Stimulated activated CD4-positive, alpha-beta T cell treated with anti-CD3 and anti-CD28 coated beads, Interleukin-15, amount 100 ng/mL, for 48 hours (primary cell): ENCODE measurements around the gene CHIC1.
"Not testable (repeated sequence)": the region's sequence is repeated elsewhere in the genome, so short reads cannot be mapped to it uniquely, and the experiment has no call there.

Source experiments
- DNase-seq, 2 donors: peaks; one replicate each; pipeline ENCODE4 v3.0.0-alpha.2; 2020; ENCODE audit warnings: low read depth in 2 of 2

CHIC1 gene

DNA sequence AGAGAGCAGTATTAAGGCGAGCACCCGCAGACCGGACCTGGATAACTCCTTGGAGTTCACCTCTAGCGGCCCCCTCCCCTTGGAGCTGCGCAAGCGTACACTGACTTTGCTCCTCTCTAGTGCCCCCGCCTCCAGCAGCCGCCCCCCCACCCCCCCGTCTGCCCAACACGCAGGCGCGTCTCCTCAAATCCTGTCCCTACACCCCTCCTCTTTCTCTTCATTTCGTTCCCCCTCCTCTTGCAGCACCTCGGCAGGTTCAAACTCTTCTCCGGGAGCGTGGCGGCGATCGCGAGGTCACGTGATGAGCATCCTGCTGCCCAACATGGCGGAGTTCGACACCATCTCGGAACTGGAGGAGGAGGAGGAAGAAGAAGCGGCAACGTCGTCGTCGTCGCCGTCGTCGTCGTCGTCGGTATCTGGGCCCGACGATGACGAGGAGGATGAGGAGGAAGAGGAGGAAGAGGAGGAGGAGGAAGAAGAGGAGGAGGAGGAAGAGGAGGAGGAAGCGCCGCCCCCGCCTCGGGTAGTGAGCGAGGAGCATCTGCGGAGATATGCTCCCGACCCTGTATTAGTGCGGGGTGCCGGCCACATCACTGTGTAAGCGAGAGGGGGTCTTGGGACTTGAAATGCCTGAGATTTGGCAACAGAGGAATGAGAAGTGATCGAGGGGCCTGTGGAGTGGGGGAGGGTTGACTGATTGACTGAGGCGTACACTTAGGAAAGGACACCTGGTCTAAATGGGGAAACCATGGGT, at the start of gene CHIC1:
Gene CHIC1 (plus strand): TSS at position 214 of the 754 bp plus-strand sequence. CDS start 88 bp downstream, at position 302.
- peak; percentile 44 to 59 for DNase-seq

DNA sequence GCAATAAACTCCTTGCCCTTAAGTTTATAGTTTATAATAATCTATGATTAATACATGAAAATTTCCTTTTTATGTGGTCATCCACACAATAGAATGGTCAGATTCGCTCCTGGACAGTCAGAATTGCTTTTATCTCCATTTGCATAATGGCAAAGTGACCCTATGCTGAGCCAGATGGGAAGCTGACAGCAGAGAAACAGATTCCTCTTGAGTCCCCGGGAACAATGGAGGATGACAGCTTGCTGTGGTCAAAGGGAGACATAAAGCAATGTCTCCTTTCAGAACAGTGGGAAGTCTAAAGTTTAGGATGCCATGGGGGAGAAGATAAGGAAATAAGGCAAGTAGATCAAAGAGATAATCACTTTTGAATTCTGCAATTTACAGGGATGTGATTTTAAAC, 40.2 kb upstream of the CHIC1 start:
- not testable (repeated sequence) for DNase-seq

DNA sequence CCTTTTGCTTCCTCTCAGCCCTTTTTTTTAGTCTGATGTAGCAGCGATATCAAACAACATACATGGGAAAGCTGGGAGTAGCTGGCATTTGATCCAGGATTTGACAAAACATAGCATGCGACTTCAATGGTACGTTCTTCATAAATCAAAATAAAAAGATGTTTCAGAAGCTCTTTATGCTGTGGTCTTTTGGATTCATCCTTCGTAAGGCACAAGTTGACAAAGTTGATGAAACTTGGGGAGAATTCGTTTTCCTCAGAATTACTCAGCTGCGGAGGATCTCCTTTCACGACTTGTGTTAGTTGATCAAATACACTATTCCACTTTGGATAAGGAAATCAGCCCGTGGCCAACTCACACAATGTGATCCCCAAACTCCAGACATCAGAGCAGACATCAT, 38.1 kb upstream of the CHIC1 start:
- no peak for DNase-seq

DNA sequence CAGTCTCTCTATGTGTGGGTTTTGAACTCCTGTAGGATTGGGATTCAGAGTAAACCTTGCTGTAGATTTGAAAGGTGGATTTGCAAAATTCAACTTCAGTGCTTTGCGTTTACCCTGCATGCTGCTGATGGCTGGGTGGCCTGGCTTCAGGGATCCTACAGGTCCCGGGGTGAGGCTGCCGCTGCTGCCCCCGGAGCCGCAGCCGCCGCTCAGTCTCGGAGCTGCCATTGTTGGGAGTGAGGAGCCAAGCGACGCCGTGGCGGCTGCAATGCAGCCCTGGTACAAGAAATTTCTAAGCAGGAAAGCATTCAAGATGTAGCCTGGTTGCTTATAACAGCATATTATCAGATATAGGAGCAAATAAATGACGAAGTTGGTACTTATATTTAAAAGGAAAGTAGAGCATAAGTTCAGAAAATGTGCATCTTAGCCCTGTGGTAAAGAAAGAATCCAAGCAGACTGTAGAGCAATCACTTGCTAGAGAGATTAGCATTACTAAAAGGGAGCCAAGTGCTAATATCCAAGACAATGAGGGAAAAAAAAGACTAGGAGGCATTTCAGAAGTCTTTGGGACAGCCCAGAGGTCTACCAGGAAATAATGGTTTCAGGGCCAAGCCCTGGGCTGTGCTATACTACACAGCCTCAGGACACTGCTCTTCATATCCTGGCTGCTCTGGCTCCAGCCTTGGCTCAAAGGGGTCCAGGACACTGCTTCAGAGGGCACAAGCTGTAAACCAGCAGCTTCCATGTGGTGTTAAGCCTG, 36.9 kb upstream of the CHIC1 start:
- DNase-seq, result no peak

DNA sequence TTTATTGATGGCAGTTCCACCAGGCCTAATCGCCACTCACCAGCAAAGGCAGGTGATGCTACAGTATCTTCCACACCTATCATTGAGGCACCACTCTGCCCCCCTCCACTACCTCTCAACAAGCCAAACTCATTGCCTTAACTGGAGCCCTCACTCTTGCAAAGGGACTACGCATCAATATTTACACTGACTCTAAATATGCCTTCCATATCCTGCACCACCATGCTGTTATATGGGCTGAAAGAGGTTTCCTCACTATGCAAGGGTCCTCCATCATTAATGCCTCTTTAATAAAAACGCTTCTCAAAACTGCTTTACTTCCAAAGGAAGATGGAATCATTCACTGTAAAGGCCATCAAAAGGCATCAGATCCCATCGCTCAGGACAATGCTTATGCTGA, 31.3 kb upstream of the CHIC1 start:
- not testable (repeated sequence) for DNase-seq

DNA sequence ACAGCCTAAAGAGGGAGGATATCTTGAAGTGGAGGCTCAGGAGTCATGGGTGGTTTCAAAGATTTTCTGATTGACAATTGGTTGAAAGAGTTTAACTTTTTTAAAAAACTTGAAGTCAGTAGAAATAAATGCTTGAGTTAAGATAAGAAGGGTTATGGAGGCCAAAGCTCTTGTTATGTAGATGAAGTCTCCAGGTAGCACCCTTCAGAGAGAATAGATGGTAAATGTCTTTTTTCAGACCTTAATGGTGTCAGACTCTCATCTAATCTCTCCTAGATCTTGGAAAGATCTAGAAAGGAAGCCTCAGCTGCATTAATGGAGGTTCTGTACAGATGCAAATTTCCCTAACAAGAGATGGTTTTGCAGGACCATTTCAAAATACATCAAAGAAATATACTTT, 6.8 kb upstream of the CHIC1 start:
- no peak for DNase-seq

DNA sequence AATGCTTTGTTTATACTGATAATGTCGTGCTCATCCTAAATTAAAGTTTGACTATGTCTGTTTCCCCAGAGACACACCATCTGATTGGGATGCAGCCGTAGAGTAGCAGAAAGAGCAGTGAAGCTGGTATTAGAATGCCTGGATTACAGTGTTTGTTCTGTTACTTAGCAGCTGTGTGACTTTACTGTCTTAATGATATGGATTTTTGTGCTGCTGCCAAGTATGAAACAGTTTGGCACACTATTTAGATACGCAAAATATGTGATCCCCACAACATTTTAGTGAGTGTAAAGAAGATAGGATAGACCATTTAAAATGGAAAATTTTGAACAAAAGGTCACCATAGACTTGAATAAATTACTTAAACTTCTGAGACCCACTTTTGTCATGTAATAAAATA, 1.2 kb upstream of the CHIC1 start:
- no peak for DNase-seq

DNA sequence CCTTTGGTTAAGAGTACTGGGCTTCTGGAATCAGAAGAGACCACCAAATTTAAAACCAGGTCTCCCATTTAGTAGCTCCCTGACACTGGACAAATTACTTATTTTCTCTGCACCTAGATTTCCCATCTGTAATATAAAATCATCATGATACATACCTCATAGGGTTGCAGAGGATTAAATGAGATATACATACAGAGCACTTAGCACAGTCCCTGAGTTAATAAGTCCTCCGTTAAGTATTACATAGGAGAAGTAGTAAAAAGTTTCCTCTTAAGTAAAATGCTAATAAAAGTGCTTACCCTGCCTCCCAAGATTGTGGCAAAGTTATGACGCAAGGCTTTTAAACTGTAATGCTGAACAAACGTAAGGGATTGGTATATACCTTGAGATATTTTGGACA, 539 bp upstream of the CHIC1 start:
- DNase-seq, result no peak

DNA sequence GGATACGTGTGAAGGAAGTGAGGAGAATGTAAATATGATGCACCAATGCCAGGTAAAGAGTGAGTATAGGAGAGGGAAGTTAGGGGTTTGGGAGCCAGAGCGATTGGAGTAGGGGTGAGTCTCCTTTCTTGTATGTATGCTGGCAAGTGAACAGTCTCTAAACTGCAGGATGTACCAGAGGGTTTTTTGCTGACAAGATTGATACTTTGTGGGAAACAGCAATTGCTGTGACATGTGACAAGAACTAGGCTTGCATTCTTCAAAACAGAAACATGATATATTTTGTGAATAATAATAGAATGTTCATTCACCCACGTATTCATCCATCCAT, 706 bp downstream of the CHIC1 start:
- no peak for DNase-seq

DNA sequence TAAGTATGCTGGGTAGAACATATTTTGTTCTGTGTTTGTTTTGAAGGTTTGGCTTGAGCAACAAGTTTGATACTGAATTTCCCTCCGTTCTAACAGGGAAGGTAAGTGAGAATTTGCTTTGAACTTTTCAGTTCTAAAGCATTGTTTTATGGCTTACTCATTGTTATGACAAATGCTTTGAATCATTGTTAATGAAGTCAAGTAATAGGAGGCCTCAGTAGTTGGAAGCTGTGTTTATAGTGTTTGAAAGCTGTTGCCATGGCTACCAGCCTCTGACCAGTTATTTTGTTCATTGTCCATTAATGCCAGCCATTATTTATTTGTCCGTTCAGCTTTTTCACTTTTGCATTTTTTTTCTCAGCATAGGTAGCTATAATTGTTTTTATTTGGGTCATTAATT, 14.4 kb downstream of the CHIC1 start:
- no peak for DNase-seq

DNA sequence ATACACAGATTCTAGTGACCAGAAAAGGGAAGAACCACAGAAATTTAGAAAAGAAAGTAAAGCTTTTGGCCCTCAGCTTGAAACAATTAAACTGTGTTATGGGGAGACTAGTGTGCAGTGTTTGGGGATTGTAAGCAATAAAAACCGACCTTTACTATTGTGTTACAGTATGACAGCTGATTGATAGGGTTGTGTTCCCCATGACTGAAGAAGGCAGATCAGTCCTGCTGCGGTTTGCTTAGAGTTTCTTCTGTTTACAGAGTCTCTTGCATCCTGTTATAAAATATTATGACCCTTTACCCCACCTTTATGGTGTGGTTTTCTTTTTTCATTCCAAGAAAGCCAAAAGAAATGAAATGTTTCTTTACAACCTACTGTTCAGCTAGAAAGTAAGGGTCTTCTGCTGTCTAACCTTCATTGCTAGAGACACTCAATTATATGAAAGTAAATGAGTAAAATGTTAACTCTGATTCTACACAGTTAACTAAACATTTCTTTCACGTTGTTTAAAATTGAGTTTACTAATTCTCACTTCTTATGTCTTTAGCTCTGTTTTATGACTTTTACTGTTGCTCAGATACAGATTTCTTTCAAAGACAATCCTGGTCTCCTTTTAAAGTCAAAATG, 18.1 kb downstream of the CHIC1 start:
- DNase-seq, result no peak

DNA sequence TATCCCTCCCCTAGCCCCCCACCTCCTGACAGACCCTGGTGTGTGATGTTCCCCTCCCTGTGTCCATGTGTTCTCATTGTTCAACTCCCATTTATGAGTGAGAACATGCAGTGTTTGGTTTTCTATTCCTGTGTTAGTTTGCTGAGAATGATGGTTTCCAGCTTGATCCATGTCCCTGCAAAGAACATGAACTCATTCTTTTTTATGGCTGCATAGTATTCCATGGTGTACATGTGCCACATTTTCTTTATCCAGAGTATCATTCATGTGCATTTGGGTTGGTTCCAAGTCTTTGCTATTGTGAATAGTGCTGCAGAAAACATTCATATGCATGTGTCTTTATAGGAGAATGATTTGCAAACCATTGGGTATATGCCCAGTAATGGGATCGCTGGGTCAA, 34.8 kb downstream of the CHIC1 start:
- DNase-seq, result not testable (repeated sequence)

DNA sequence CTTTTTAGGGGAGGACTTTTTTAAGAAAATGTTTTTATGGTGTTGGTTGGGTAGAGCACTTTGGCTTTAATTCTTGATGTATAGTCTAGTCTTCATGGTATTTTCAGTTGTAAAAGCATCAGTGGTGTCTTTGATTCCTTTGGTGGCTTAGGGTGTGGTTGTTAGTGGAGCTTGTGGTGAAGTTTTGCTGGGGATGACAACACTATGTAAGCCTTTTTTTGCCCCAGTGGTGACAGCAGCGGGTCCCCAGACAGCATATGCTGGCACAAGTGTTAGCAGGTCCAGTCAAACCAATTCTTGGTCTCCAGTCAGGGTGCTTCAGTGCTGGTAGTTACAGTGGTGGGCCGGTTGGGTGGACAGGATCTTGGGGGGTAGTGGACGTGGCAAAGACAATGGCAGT, 52.0 kb downstream of the CHIC1 start:
- DNase-seq, result no peak

DNA sequence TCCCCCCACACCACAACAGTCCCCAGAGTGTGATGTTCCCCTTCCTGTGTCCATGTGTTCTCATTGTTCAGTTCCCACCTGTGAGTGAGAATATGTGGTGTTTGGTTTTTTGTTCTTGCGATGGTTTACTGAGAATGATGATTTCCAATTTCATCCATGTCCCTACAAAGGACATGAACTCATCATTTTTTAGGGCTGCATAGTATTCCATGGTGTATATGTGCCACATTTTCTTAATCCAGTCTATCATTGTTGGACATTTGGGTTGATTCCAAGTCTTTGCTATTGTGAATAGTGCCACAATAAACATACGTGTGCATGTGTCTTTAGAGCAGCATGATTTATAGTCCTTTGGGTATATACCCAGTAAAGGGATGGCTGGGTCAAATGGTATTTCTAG, 78.7 kb downstream of the CHIC1 start:
- not testable (repeated sequence) for DNase-seq

DNA sequence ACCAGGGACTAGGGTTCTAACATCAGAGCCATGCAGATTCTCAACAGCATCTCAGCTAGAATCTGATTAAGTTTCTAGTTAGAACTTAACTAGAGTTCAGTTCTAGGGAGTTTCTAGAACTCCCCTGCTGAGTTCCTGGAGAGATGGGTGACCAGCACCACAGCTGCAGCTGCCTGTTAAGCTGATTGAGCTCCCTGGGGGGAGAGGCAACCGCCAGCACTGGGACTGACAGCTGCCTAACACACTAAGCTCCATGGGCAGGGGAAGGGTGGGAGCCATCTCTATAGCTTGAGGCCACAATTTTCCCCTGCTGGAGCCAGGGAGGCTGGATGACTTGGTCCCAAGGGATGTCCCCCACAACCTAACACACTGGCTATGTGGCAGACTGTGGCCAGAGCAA, 84.2 kb downstream of the CHIC1 start:
- DNase-seq, result no peak

DNA sequence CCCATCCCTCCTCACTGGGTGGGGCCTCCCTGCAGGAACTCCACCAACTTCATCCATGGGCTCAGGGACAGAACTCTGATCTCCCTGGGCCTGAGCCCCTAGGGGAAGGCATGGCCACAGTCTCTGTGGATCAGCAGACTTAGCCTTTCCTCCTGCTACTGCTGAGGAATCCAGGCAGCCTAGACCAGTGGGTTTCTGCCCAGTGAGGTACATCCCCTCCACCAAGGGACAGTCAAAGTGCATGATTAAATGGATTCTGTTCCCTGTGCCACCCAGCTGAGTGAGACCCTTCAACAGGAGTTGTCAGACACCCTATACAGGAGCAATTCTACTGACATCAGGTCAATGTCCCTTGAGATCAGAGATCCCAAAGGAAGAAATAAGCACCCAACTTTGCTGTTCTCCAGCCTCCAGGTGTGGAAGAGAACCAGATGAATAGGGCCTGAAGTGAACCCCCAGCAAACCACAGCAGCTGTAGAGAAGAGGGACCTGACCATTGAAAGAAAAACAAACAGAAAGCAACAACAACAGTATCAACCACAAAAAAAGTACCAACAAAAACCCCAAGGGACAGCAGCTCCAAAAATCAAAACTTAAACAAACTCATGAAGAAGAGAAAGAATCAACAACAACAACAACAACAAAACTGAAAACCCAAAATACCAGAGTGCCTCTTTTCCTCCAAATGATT, 84.8 kb downstream of the CHIC1 start:
- DNase-seq, result no peak

DNA sequence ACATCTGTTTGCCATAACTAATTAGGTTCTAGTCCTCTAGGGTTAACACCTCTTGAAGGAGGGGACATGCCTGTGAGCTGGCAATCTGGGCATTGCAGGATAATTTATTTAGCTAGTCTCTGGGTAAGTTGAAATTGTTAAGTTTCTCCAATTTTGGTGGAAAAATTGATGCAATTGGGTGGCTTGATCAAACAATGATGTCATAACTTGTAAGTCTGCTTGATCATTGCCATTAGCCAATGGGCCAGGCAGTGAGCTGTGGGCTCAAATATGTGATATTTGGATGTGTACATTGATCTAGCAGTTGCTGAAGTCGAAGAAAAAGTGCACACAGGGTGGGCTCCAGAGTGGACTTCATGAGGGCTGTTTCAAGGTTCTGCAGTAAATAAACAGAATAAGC, 98.3 kb downstream of the CHIC1 start:
- not testable (repeated sequence) for DNase-seq

DNA sequence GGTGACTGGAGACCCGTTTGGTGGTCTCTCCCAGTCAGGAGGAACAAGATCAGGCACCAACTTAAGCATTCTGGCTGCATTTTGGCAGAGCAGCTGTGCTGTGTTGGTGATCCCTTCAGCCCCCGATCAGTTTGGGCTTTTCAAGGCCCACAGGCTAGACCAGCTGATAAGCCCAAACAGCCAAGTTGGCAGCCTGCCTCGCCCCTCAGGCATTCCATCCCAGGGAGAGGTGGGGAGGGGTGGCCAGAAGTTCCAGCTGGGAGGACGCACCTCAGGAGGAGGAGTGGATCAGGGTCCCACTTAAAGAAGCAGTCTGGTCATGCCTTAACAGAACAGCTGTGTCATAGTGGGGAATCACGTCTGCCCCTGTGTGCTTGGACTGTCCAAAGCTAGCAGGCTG, 105.8 kb downstream of the CHIC1 start:
- no peak for DNase-seq

DNA sequence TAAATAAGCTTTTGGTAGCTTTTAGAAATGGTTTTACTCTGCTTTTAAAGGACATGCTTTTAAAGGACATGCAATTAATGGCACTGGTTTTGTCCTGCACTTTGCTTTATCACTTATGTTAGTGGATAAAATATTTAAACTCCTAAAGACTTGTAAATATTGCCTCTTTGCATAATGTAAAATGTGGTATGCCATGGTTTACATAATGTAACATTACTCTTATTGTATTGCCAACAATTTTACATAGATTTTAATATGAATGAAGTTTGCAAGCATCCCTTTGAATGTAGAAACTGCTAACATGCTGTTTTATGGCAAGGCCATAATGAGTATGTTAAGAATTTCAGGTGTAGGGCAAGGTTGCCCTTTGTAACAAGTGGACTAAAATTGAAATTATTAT, 118.4 kb downstream of the CHIC1 start:
- no peak for DNase-seq

DNA sequence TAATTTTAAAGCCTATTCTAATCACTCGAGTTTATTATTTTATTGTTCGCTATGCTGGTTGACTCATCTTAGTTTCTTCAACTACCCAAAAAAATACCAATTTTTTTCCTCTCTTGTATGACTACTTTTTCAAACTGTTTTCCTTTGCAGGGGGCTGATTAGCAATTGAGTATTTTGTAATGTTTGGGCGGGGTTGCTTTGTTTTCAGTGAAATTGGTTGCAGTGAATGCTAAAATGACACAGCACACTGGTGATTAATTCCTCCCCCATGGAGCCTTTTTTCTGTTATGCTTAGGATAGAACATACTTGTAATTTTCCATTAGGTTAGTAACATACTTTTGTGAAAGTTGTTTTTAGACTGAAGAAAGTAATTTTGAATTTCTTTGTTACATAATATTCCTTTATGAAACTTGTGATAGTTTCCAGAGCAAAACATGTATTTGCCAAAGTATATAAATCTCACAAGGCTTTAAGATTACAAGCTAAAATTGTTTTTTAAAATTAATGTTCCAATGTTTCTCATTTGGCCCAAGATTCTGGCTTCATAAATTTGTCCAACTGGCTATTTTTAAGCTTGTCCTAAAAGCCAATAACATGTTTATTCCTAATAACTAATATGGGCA, 120.4 kb downstream of the CHIC1 start:
- no peak for DNase-seq

DNA sequence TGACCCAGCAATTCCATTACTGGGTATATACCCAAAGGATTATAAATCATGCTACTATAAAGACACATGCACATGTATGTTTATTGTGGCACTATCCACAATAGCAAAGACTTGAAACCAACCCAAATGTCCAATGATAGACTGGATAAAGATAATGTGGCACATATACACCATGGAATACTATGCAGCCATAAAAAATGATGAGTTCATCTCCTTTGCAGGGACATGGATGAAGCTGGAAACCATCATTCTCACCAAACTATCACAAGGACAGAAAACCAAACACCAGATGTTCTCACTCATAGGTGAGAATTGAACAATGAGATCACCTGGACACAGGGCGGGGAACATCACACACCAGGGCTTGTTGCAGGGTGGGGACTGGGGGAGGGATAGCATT, 144.0 kb downstream of the CHIC1 start:
- not testable (repeated sequence) for DNase-seq

DNA sequence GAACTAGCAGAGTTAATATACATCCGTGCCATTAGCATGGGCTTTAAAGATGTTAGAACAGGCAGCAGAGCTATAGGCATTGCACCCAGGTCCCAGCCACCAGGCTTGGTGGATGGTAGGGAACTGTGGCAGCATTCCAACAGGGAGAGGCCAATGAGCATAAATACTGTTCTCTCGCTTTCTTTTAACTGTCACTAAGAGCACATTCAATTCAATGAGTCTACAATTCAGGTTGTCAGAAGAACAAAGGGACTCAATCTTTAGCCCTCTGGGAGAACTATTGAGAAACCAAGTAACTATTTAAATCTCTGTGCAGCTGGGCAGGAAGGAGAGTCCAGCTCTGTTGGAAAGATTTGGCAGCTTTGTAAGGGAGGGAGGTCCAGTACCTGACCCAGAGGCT, 165.6 kb downstream of the CHIC1 start:
- no peak for DNase-seq
